Measurements from ENCODE around the gene ADGRB3. TPM values are rescaled to one million over a fixed set of nuclear protein-coding genes. Genes with fewer than 3 reads are reported as not detected.

The ADGRB3 gene
- total and polyA plus RNA-seq, 4 donors = 0.21 to 2.3 (median 0.48) TPM

- Histone ChIP-seq H3K27me3 (ENCODE audit: control insufficient read depth in 4 of 4, insufficient read depth in 4 of 4, low read length in 3 of 4) (no peaks in the 10 kb centered on the region), H3K27ac (ENCODE audit: low read depth in 1 of 2, low read length in 2 of 2) (no peak overlapping the region), H3K4me3 (ENCODE audit: low read depth in 1 of 3, low read length in 3 of 3) (no peak overlapping the region), H3K9me3 (ENCODE audit: control insufficient read depth in 4 of 4, low read length in 3 of 4) (no peaks in the 10 kb centered on the region), H3K9ac (ENCODE audit: low read depth in 1 of 2, low read length in 2 of 2) (no peak overlapping the region), H3K4me1 (ENCODE audit: control insufficient read depth in 4 of 4, insufficient read depth in 4 of 4, low read length in 3 of 4) (no peaks in the 10 kb centered on the region), H3K36me3 (ENCODE audit: control insufficient read depth in 4 of 4, insufficient read depth in 3 of 4, low read depth in 1 of 4, low read length in 3 of 4) (no peaks in the 10 kb centered on the region)
- 25% methylated on average over 1 of the region's 1 CpG for WGBS
- TF ChIP-seq RXRA (IDR thresholded peaks at IDR 0.05) (no peak), REST (IDR thresholded peaks at IDR 0.05) (no peak), HNF4G (IDR thresholded peaks at IDR 0.05) (no peak), EGR1 (IDR thresholded peaks at IDR 0.05; ENCODE audit: low read depth in 2 of 2) (no peak), GABPA (IDR thresholded peaks at IDR 0.05 in 1 of 2, conservative IDR thresholded peaks at IDR 0.05 in 1 of 2) (no peak), NR2F2 (IDR thresholded peaks at IDR 0.05) (no peak), FOXA2 (IDR thresholded peaks at IDR 0.05) (no peak), YY1 (IDR thresholded peaks at IDR 0.05) (no peak), RAD21 (IDR thresholded peaks at IDR 0.05) (no peak), FOXA1 (IDR thresholded peaks at IDR 0.05) (no peak), CTCF (IDR thresholded peaks at IDR 0.05; ENCODE audit: low read depth, low read length, missing input control) (no peak), HNF4A (conservative IDR thresholded peaks at IDR 0.05) (no peak), JUND (IDR thresholded peaks at IDR 0.05) (no peak), MAX (IDR thresholded peaks at IDR 0.05) (no peak), ZBTB33 (IDR thresholded peaks at IDR 0.05) (no peak)
- DNase-seq (ENCODE audit: low spot score) = no peak
Observed at GRCh38 chr6:69238067-69238466, 603.0 kb downstream of the ADGRB3 start.

GRCh38 chr6:69246983-69247382, 611.9 kb downstream of the ADGRB3 start:
- H3K36me3 ChIP-seq (ENCODE audit: control insufficient read depth in 4 of 4, insufficient read depth in 3 of 4, low read depth in 1 of 4, low read length in 3 of 4) = no peaks in the 10 kb centered on the region
- no peak overlapping the region for H3K4me3 ChIP-seq (ENCODE audit: low read depth in 1 of 3, low read length in 3 of 3)
- TF ChIP-seq MAX (IDR thresholded peaks at IDR 0.05) = no peak
- no peak overlapping the region for H3K27ac ChIP-seq (ENCODE audit: low read depth in 1 of 2, low read length in 2 of 2)
- no peak overlapping the region for H3K9ac ChIP-seq (ENCODE audit: low read depth in 1 of 2, low read length in 2 of 2)
- WGBS = 70% methylated on average over 2 of the region's 2 CpGs
- no peak for DNase-seq (ENCODE audit: low spot score)
- no peaks in the 10 kb centered on the region for H3K4me1 ChIP-seq (ENCODE audit: control insufficient read depth in 4 of 4, insufficient read depth in 4 of 4, low read length in 3 of 4)
- no peaks in the 10 kb centered on the region for H3K9me3 ChIP-seq (ENCODE audit: control insufficient read depth in 4 of 4, low read length in 3 of 4)
- H3K27me3 ChIP-seq (ENCODE audit: control insufficient read depth in 4 of 4, insufficient read depth in 4 of 4, low read length in 3 of 4) = no peaks in the 10 kb centered on the region
